ENCODE data around the gene ATP6AP1. TPM values are rescaled to one million over a fixed set of nuclear protein-coding genes. Genes with fewer than 3 reads are reported as not detected.

ATP6AP1 gene
- polyA plus RNA-seq, 4 donors, result 155 to 184 (median 168) TPM

DNA sequence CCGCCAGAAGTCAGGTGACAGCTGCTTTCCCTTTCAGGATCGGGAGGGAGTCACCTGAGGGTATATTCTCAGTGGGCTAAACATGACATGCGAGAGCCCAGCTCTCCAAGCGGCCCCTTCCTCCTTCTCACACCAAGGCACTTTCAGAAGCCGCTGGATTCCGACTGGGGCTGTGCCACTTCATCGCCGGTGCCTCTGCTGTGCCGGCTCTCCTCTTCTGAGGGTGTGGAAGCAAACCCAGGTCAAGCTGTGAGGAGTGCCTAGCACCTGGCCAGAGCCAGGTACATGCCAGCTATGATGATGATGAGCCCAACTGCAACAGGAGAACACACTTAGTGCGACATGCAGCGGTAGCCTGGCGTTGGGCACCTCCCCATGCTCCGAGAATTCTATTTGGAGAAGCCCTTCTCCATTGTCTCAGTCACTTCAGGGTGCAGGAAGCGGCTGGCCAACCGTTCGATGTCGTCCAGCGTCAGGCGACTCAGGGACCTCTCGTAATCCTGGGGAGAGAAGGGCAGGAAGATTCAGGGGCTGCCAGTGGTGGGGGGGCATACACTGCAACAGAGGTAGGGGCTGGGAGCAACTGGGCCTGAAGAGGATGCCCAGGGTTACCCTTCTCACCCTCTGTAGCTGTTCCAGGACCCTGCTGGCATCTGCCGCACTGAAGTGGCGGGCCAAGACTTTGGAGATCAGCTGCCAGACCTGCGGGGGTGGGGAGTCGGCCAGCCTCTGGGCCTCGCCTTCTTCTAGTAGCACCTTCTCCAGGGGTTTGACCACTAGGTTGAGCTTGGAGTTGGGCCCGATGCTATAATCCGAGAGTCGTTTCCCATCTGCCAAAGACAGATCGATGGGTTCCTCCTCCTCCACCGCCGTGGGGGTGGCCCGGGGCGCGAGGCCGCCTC is 56.9 kb downstream of the ATP6AP1 start:
- no peak for DNase-seq (ENCODE audit: low read depth in 4 of 4, low spot score in 3 of 4)

DNA sequence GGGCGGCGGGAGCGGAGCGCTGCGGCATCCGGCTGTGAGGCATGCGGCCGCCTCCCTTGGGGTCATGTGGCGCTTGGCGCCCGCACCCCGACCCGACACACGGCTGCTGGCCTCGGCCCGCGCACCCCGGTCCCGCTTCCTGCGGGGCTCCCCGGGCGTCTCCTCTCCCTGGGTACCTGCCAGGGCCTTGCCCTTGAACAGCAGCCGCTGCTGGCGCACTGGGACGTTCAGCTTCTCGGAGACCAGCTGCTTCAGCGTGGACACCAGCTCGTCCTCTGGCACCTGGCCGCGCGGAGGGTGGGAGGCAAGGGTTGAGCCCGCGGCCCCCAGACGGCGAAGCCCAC is 57.5 kb downstream of the ATP6AP1 start:
- no peak for DNase-seq (ENCODE audit: low read depth in 4 of 4, low spot score in 3 of 4)

Other genes with a start within 250 kb of the ATP6AP1 start
- gene OPN1MW, start 246.1 kb upstream of the ATP6AP1 start, polyA plus RNA-seq (ENCODE audit: insufficient read length in 4 of 4), result not detected
- not detected for gene OPN1MW2, start 208.9 kb upstream of the ATP6AP1 start, polyA plus RNA-seq (ENCODE audit: insufficient read length in 4 of 4)
- not detected for gene OPN1MW3, start 171.1 kb upstream of the ATP6AP1 start, polyA plus RNA-seq (ENCODE audit: insufficient read length in 4 of 4)
- gene TEX28, start 133.6 kb upstream of the ATP6AP1 start, polyA plus RNA-seq (ENCODE audit: insufficient read length in 4 of 4), result not detected
- under 1 TPM; 0.26 to 0.91 (median 0.45) TPM for gene TKTL1, start 132.9 kb upstream of the ATP6AP1 start, polyA plus RNA-seq (ENCODE audit: insufficient read length in 4 of 4)
- 100 to 1,000 TPM; 393 to 586 (median 423) TPM for gene FLNA, start 54.0 kb upstream of the ATP6AP1 start, polyA plus RNA-seq (ENCODE audit: insufficient read length in 4 of 4)
- gene EMD, start 49.4 kb upstream of the ATP6AP1 start, polyA plus RNA-seq (ENCODE audit: insufficient read length in 4 of 4), result 10 to 100 TPM; 68.7 to 96.7 (median 74.0) TPM
- gene RPL10, start 30.3 kb upstream of the ATP6AP1 start, polyA plus RNA-seq (ENCODE audit: insufficient read length in 4 of 4), result 1,000 to 10,000 TPM; 2,815 to 4,008 (median 3,095) TPM
- gene DNASE1L1, start 19.4 kb upstream of the ATP6AP1 start, polyA plus RNA-seq (ENCODE audit: insufficient read length in 4 of 4), result 10 to 100 TPM; 10.5 to 16.1 (median 14.1) TPM
- 10 to 100 TPM; 26.3 to 36.4 (median 30.8) TPM for gene TAFAZZIN, start 17.1 kb upstream of the ATP6AP1 start, polyA plus RNA-seq (ENCODE audit: insufficient read length in 4 of 4)
- gene GDI1, start 8.5 kb downstream of the ATP6AP1 start, polyA plus RNA-seq (ENCODE audit: insufficient read length in 4 of 4), result 100 to 1,000 TPM; 118 to 136 (median 132) TPM
- gene FAM50A, start 15.5 kb downstream of the ATP6AP1 start, polyA plus RNA-seq (ENCODE audit: insufficient read length in 4 of 4), result 10 to 100 TPM; 47.2 to 55.8 (median 51.6) TPM
- gene PLXNA3, start 29.6 kb downstream of the ATP6AP1 start, polyA plus RNA-seq (ENCODE audit: insufficient read length in 4 of 4), result 10 to 100 TPM; 38.6 to 50.2 (median 47.5) TPM
- gene LAGE3, start 50.6 kb downstream of the ATP6AP1 start, polyA plus RNA-seq (ENCODE audit: insufficient read length in 4 of 4), result 10 to 100 TPM; 10.7 to 20.1 (median 12.4) TPM
- 10 to 100 TPM; 27.7 to 34.8 (median 30.2) TPM for gene UBL4A, start 57.9 kb downstream of the ATP6AP1 start, polyA plus RNA-seq (ENCODE audit: insufficient read length in 4 of 4)
- gene SLC10A3, start 62.0 kb downstream of the ATP6AP1 start, polyA plus RNA-seq (ENCODE audit: insufficient read length in 4 of 4), result 10 to 100 TPM; 19.3 to 27.6 (median 19.6) TPM
- gene FAM3A, start 87.6 kb downstream of the ATP6AP1 start, polyA plus RNA-seq (ENCODE audit: insufficient read length in 4 of 4), result 10 to 100 TPM; 28.3 to 44.5 (median 37.2) TPM
- gene G6PD, start 118.2 kb downstream of the ATP6AP1 start, polyA plus RNA-seq (ENCODE audit: insufficient read length in 4 of 4), result 10 to 100 TPM; 38.0 to 43.2 (median 41.0) TPM
- 10 to 100 TPM; 15.2 to 20.1 (median 16.7) TPM for gene IKBKG, start 118.9 kb downstream of the ATP6AP1 start, polyA plus RNA-seq (ENCODE audit: insufficient read length in 4 of 4)
- gene CTAG1A, start 156.5 kb downstream of the ATP6AP1 start, polyA plus RNA-seq (ENCODE audit: insufficient read length in 4 of 4), result not detected
- not detected for gene CTAG1B, start 190.6 kb downstream of the ATP6AP1 start, polyA plus RNA-seq (ENCODE audit: insufficient read length in 4 of 4)
- not detected for gene CTAG2, start 224.9 kb downstream of the ATP6AP1 start, polyA plus RNA-seq (ENCODE audit: insufficient read length in 4 of 4)

Data from right renal pelvis (tissue), 4 donors.